Right atrium auricular region (tissue), 2 donors: ENCODE data around the gene DNASE1. TPM values are rescaled to one million over a fixed set of nuclear protein-coding genes. Genes with fewer than 3 reads are reported as not detected.

Experiments
- DNase-seq: peaks from one replicate; pipeline ENCODE4 v3.0.0-alpha.2; 2019; ENCODE audit warnings: low spot score
- H3K27ac ChIP-seq, 2 donors: fragments of 200-600 bp; sonication (generic); 1 replicate in 1 of 2; 2 replicates in 1 of 2; pipeline ENCODE4 v1.5.1; 2016 to 2019
- H3K27me3 ChIP-seq, 2 donors: fragments of 200-600 bp; sonication (generic); one replicate each; pipeline versions ENCODE4 v1.5.1 to v1.6.0; 2017 to 2019
- H3K36me3 ChIP-seq: fragments of 200-600 bp; sonication (generic); one replicate; pipeline ENCODE4 v1.5.1; 2016
- H3K4me1 ChIP-seq, 2 donors: fragments of 200-600 bp; sonication (generic); one replicate each; pipeline versions ENCODE4 v1.5.1 to v1.6.0; 2017 to 2019
- H3K4me3 ChIP-seq, 2 donors: fragments of 200-600 bp; sonication (generic); 1 replicate in 1 of 2; 2 replicates in 1 of 2; pipeline ENCODE4 v1.5.1; 2017 to 2019; ENCODE audit warnings: mild to moderate bottlenecking in 1 of 2, moderate library complexity in 1 of 2
- H3K9me3 ChIP-seq, 2 donors: fragments of 200-600 bp; sonication (generic); one replicate each; pipeline ENCODE4 v1.5.1; 2019
- CTCF ChIP-seq, 2 donors: fragments of 200-600 bp; sonication (generic); IDR thresholded peaks; one replicate each; pipeline ENCODE4 v1.5.1; 2019; ENCODE audit warnings: antibody characterized with exemption in 2 of 2
- total RNA-seq, 2 donors: library from RNA; depleted of rRNA; stranded (reverse); fragments of >200 nt; gene quantifications; one replicate each; pipeline ENCODE4 v1.1.0, GENCODE V29; 2016

Gene DNASE1
- total RNA-seq, 2 donors from 2014 or later: 2.7 to 6.7 TPM

- Histone ChIP-seq H3K27ac (no peak overlapping the region), H3K4me3 (peak overlapping the region in 1 of 2 donors; percentile 99), H3K4me1 (peaks cover 0 to 23% of the 10 kb centered on the region in 2 donors), H3K27me3 (no peaks in the 10 kb centered on the region), H3K36me3 (no peaks in the 10 kb centered on the region), H3K9me3 (no peaks in the 10 kb centered on the region)
- no peak for TF ChIP-seq CTCF (IDR thresholded peaks at IDR 0.05)
- DNase-seq: no peak
Observed at GRCh38 chr16:3609895-3610697, 44.4 kb upstream of the DNASE1 start.

GRCh38 chr16:3610698-3611145 is 43.8 kb upstream of the DNASE1 start:
- Histone ChIP-seq H3K4me3 (peak overlapping the region; percentile 98 to 99), H3K9me3 (no peaks in the 10 kb centered on the region), H3K4me1 (peaks cover 0 to 23% of the 10 kb centered on the region in 2 donors), H3K27me3 (no peaks in the 10 kb centered on the region), H3K36me3 (no peaks in the 10 kb centered on the region), H3K27ac (peak overlapping the region; percentile 82 to 84)
- no peak for TF ChIP-seq CTCF (IDR thresholded peaks at IDR 0.05)
- no peak for DNase-seq

- peak within 1 kb of the TSS; percentile 83 to 84 for H3K27ac ChIP-seq
- no peak for TF ChIP-seq CTCF (IDR thresholded peaks at IDR 0.05)
- peak within 1 kb of the TSS; percentile 98 to 99 for H3K4me3 ChIP-seq
- H3K36me3 ChIP-seq: no peaks in the 10 kb centered on the region
- H3K9me3 ChIP-seq: no peaks in the 10 kb centered on the region
- H3K4me1 ChIP-seq: peaks cover 0 to 23% of the 10 kb centered on the region in 2 donors
- peak; percentile 86 for DNase-seq
- no peaks in the 10 kb centered on the region for H3K27me3 ChIP-seq
Observed at GRCh38 chr16:3611146-3611975, 43.1 kb upstream of the DNASE1 start, which contains the start of gene SLX4. Gene SLX4, minus strand, starts transcription at chr16:3611606. Its CDS starts 2,642 bp downstream, at chr16:3608964.

- Histone ChIP-seq H3K27me3 (no peaks in the 10 kb centered on the region), H3K4me1 (peaks cover 0 to 23% of the 10 kb centered on the region in 2 donors), H3K36me3 (no peaks in the 10 kb centered on the region), H3K4me3 (peak overlapping the region; percentile 98 to 99), H3K27ac (peak overlapping the region in 1 of 2 donors; percentile 83), H3K9me3 (no peaks in the 10 kb centered on the region)
- TF ChIP-seq CTCF (IDR thresholded peaks at IDR 0.05): no peak
- DNase-seq: no peak
Observed at GRCh38 chr16:3612510-3613466, 41.7 kb upstream of the DNASE1 start.

GRCh38 chr16:3618769-3619141 is 35.7 kb upstream of the DNASE1 start:
- H3K9me3 ChIP-seq: no peaks in the 10 kb centered on the region
- H3K4me3 ChIP-seq: no peak overlapping the region
- no peak for TF ChIP-seq CTCF (IDR thresholded peaks at IDR 0.05)
- no peaks in the 10 kb centered on the region for H3K4me1 ChIP-seq
- no peaks in the 10 kb centered on the region for H3K27me3 ChIP-seq
- DNase-seq: no peak
- H3K27ac ChIP-seq: no peak overlapping the region
- no peaks in the 10 kb centered on the region for H3K36me3 ChIP-seq
